Endothelial cell of umbilical vein (primary cell): Measurements from ENCODE around the gene C3. TPM values are rescaled to one million over a fixed set of nuclear protein-coding genes. Genes with fewer than 3 reads are reported as not detected.

Source experiments
- BruUV-seq: library from RNA; stranded (reverse); fragments of 400-500 nt; replicated peaks from 2 replicates; lab custom pipeline; 2021; lab: Mats Ljungman, UMichigan
- CTCF ChIA-PET: fragments of 300-600, 350-600 bp; sonication (Branson Sonifier 250); formaldehyde crosslinking; loops from one replicate; lab custom pipeline; 2021; ENCODE audit warnings: antibody characterized with exemption, inconsistent platforms; lab: Charles Lee
- POLR2A ChIA-PET: fragments of 300-600, 350-600 bp; sonication (Branson Sonifier 250); formaldehyde crosslinking; loops from one replicate; lab custom pipeline; 2021; ENCODE audit warnings: antibody characterized with exemption, inconsistent platforms; lab: Charles Lee
- DNase-seq: peaks from one replicate; pipeline ENCODE4 v3.0.0-alpha.2; 2011; ENCODE audit warnings: low read depth, low spot score
- FAIRE-seq: peaks from 2 replicates; lab custom pipeline; 2011; peaks lifted over from hg19 to GRCh38; lab: Jason Lieb, UNC
- H2AFZ ChIP-seq: 2 replicates; pipeline ENCODE4 v1.6.0; 2012; ENCODE audit warnings: low read depth, low read length, control low read depth, inconsistent platforms
- H3K27ac ChIP-seq: 2 replicates; pipeline ENCODE4 v1.5.1; 2011; ENCODE audit warnings: low read depth, mild to moderate bottlenecking, control low read depth, low read length, moderate library complexity; ENCODE audit not compliant: insufficient read depth
- H3K27me3 ChIP-seq, 2 experiments: 2 replicates each; pipeline versions ENCODE4 v1.6.0 to v1.6.1; 2011; ENCODE audit warnings: low read length in 2 of 2, mixed read lengths in 1 of 2; ENCODE audit not compliant: control insufficient read depth in 2 of 2, insufficient read depth in 2 of 2
- H3K36me3 ChIP-seq, 2 experiments: 2 replicates in 1 of 2; 3 replicates in 1 of 2; pipeline ENCODE4 v1.5.1; 2011; ENCODE audit warnings: low read length in 2 of 2, mild to moderate bottlenecking in 1 of 2, moderate library complexity in 1 of 2; ENCODE audit not compliant: control insufficient read depth in 2 of 2, insufficient read depth in 2 of 2; ENCODE audit errors: extremely low read depth in 1 of 2
- H3K4me1 ChIP-seq: 3 replicates; pipeline ENCODE4 v1.5.1; 2011; ENCODE audit warnings: mild to moderate bottlenecking, low read length; ENCODE audit not compliant: control insufficient read depth, insufficient read depth; ENCODE audit errors: extremely low read depth
- H3K4me2 ChIP-seq: 2 replicates; pipeline ENCODE4 v1.6.1; 2011; ENCODE audit warnings: low read length, control low read depth, mixed read lengths; ENCODE audit not compliant: insufficient read depth
- H3K4me3 ChIP-seq, 3 experiments: fragments of 200-600 bp in 1 of 3; sonication (generic), shearing (Covaris generic) in 1 of 3; replicated peaks in 1 of 3; 2 replicates each; pipeline ENCODE4 v1.5.1; 2011 to 2016; ENCODE audit warnings: control low read depth in 3 of 3, low read length in 3 of 3, mild to moderate bottlenecking in 2 of 3, inconsistent platforms in 1 of 3, low read depth in 1 of 3, moderate library complexity in 1 of 3; ENCODE audit not compliant: insufficient read depth in 1 of 3
- H3K79me2 ChIP-seq: 2 replicates; pipeline ENCODE4 v1.6.0; 2012; ENCODE audit warnings: low read length, inconsistent platforms; ENCODE audit not compliant: control insufficient read depth, insufficient read depth
- H3K9ac ChIP-seq: replicated peaks from 2 replicates; pipeline ENCODE3; 2011; ENCODE audit warnings: low read length, control low read depth; ENCODE audit not compliant: insufficient read depth; ENCODE audit errors: extremely low read depth
- H3K9me1 ChIP-seq: replicated peaks from 3 replicates; pipeline ENCODE4 v1.6.0; 2011; ENCODE audit warnings: mild to moderate bottlenecking, low read length; ENCODE audit not compliant: control insufficient read depth, insufficient read depth; ENCODE audit errors: extremely low read depth
- H3K9me3 ChIP-seq: replicated peaks from 2 replicates; pipeline ENCODE4 v1.5.1; 2012; ENCODE audit warnings: low read length, inconsistent platforms; ENCODE audit not compliant: control insufficient read depth, insufficient read depth
- H4K20me1 ChIP-seq: replicated peaks from 2 replicates; pipeline ENCODE3; 2011; ENCODE audit warnings: mild to moderate bottlenecking, low read length; ENCODE audit not compliant: control insufficient read depth, insufficient read depth; ENCODE audit errors: extremely low read depth
- EZH2 ChIP-seq: IDR thresholded peaks from 2 replicates; pipeline ENCODE4 v1.6.1; 2012; ENCODE audit warnings: borderline replicate concordance, low read depth, mild to moderate bottlenecking, moderate library complexity, low read length, inconsistent platforms; ENCODE audit not compliant: severe bottlenecking
- FOS ChIP-seq: IDR thresholded peaks from 2 replicates; pipeline ENCODE4 v1.6.1; 2011; ENCODE audit warnings: mild to moderate bottlenecking, low read length, moderate library complexity, borderline replicate concordance; ENCODE audit not compliant: insufficient read depth
- GATA2 ChIP-seq: IDR thresholded peaks from 2 replicates; pipeline ENCODE4 v1.7.0; 2011; ENCODE audit warnings: low read depth, mild to moderate bottlenecking, moderate library complexity, mixed read lengths, low read length; ENCODE audit not compliant: insufficient read length, insufficient read depth
- JUN ChIP-seq: IDR thresholded peaks from 2 replicates; pipeline ENCODE4 v1.6.1; 2011; ENCODE audit warnings: borderline replicate concordance, low read depth; ENCODE audit not compliant: insufficient read length, insufficient read depth
- MYC ChIP-seq: IDR thresholded peaks from one replicate; pipeline ENCODE4 v1.6.1; 2011; ENCODE audit warnings: mild to moderate bottlenecking, low read depth, low read length
- POLR2A ChIP-seq: IDR thresholded peaks from 2 replicates; pipeline ENCODE4 v1.6.1; 2012; ENCODE audit warnings: low read depth, mild to moderate bottlenecking, control low read depth, low read length
- POLR2AphosphoS5 ChIP-seq: IDR thresholded peaks from 2 replicates; pipeline ENCODE4 v1.6.1; 2012; ENCODE audit warnings: low read depth, mild to moderate bottlenecking, control low read depth, low read length, moderate library complexity; ENCODE audit not compliant: insufficient read depth
- dilution Hi-C: fragments of 300-500 bp; cut with MboI; formaldehyde crosslinking; loops from one replicate; pipeline ENCODE4 v1.15.0; 2019; ENCODE audit warnings: low sequenced_read_pairs; ENCODE audit not compliant: extremely low pct_ligation_motif_present
- intact Hi-C: fragments of 100-400 bp; cut with micrococcal nuclease; formaldehyde crosslinking; loops from one replicate; pipeline ENCODE4 v1.10.0; 2022
- polyA plus RNA-seq, 4 experiments: library from polyadenylated mRNA; depleted of rRNA in 3 of 4; stranded (reverse) in 3 of 4; unstranded in 1 of 4; fragments of >200 nt; gene quantifications; 2 replicates each; pipeline versions ENCODE4 v1.2.1 to v1.2.3, GENCODE V29; 2011 to 2012; ENCODE audit warnings: missing spikeins in 1 of 4
- total RNA-seq: library from RNA; stranded (reverse); gene quantifications from 2 replicates; pipeline ENCODE4 v1.2.3, GENCODE V29; 2021
- TF ChIP-seq, protein P1 (sequence below), 2 donors: IDR thresholded peaks; 1 replicate in 1 of 2; 2 replicates in 1 of 2; pipeline ENCODE4 v1.5.1; 2011; ENCODE audit warnings: low read length in 2 of 2, mild to moderate bottlenecking in 2 of 2, moderate library complexity in 2 of 2, control low read depth in 1 of 2, inconsistent platforms in 1 of 2, low read depth in 1 of 2; ENCODE audit not compliant: insufficient read depth in 1 of 2; ENCODE audit errors: extremely low read depth in 1 of 2
- TF ChIP-seq, protein P2 (sequence below): IDR thresholded peaks from 2 replicates; pipeline ENCODE4 v1.6.1; 2011; ENCODE audit not compliant: insufficient read depth, insufficient read length

C3 gene
- total and polyA plus RNA-seq, 2 donors (not counting 3 experiments of a cell fraction or from before 2014, with no cell fraction given): 0.23 TPM; not detected in 1

DNA sequence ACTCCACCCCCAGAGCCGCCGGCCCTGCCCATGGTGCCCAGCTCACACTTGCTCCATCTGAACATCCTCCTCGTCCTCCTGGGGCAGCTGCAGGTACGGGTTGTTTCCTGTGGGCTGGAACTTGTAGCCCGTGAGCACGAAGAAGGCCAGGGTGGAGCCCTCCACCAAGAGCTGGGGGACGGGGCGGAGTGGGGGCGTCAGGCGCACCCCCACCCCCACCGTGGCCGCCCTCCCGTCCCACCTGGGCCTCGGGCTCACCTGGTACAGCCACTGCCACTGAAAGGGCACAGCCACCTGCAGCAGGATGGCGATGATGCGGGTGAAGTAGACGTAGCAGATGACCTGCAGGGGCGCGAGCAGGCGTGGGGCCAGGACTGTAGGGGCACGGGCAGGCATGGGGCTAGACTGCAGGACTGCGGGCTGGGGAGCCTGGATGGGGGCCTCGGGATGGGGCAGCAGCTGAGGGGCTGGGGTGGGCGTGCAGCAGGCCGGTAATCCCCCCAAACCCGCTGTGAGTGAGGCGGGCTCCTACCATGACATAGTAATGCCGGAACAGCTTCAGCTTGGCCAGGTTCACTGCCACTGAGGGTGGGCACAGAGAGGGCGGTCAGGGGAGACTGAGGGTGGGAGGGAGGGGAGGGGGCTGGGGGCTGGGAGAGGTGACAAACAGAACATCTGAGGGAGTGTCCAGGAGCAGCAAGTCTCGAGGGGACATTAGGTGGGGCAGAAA lies 10.7 kb upstream of the C3 start:
- intact Hi-C loops: loop anchor here (10.0 kb wide), 2 partner anchors 56 to 306 kb away; partner anchors contain the start of genes KHSRP and TNFSF14
- CTCF ChIA-PET: no interaction called here

More for the DNA sequence above, 10.7 kb upstream of the C3 start:
- H3K9me3 ChIP-seq: no peaks in the 10 kb centered on the region
- no peaks in the 10 kb centered on the region for H3K27me3 ChIP-seq
- H3K4me2 ChIP-seq: no peak overlapping the region
- H3K79me2 ChIP-seq: no peaks in the 10 kb centered on the region
- H3K9me1 ChIP-seq: no peaks in the 10 kb centered on the region
- no TSS peak for BruUV-seq
- H3K4me1 ChIP-seq: peaks cover 22% of the 10 kb centered on the region
- no peak overlapping the region for H3K4me3 ChIP-seq
- dilution Hi-C loops: no loop called here
- no peak overlapping the region for H3K27ac ChIP-seq
- POLR2A ChIA-PET: interaction anchor here (0.7 kb wide), 1 partner anchor 15 kb away, joined by 5 read pairs; no protein-coding TSS in a partner anchor
- TF ChIP-seq, protein P1, sequence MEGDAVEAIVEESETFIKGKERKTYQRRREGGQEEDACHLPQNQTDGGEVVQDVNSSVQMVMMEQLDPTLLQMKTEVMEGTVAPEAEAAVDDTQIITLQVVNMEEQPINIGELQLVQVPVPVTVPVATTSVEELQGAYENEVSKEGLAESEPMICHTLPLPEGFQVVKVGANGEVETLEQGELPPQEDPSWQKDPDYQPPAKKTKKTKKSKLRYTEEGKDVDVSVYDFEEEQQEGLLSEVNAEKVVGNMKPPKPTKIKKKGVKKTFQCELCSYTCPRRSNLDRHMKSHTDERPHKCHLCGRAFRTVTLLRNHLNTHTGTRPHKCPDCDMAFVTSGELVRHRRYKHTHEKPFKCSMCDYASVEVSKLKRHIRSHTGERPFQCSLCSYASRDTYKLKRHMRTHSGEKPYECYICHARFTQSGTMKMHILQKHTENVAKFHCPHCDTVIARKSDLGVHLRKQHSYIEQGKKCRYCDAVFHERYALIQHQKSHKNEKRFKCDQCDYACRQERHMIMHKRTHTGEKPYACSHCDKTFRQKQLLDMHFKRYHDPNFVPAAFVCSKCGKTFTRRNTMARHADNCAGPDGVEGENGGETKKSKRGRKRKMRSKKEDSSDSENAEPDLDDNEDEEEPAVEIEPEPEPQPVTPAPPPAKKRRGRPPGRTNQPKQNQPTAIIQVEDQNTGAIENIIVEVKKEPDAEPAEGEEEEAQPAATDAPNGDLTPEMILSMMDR (IDR thresholded peaks at IDR 0.05; ENCODE audit: extremely low read depth in 1 of 2, insufficient read depth in 1 of 2, low read depth in 1 of 2, low read length in 2 of 2): no peak
- TF ChIP-seq MYC (no peak), JUN (no peak), POLR2AphosphoS5 (no peak), GATA2 (no peak), POLR2A (no peak), FOS (no peak), EZH2 (no peak)
- TF ChIP-seq, protein P2, sequence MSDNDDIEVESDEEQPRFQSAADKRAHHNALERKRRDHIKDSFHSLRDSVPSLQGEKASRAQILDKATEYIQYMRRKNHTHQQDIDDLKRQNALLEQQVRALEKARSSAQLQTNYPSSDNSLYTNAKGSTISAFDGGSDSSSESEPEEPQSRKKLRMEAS: no peak
- FAIRE-seq (no peak), DNase-seq (no peak)
- H4K20me1 ChIP-seq: no peaks in the 10 kb centered on the region
- no peak overlapping the region for H2AFZ ChIP-seq
- H3K9ac ChIP-seq: no peak overlapping the region
- peaks cover 0 to 5% of the 10 kb centered on the region in 2 experiments for H3K36me3 ChIP-seq
